ENCODE data around the gene SMIM13.

SMIM13 gene

DNA sequence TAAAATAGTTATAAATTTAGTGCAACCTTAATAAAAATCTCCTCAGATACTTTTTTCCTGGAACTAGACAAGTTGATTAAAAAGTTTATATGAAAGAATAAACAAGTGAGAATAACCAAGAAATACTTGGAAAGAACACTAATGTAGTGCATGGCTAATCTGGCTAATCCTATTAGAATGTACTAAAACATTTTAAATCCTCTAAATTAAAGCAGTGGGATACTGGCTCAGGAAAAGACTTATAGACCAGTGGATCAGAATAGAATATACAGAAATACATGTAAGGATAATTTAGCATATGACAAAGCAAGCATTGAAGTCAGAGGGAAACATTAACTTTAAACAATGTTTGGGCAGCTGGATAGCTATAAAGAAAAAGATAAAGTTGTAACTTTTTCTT lies 58.9 kb downstream of the SMIM13 start:
- TF ChIP-seq TAF1 (IDR thresholded peaks at IDR 0.05; ENCODE audit: borderline replicate concordance, insufficient read depth, low read length) (no peak), POLR2AphosphoS5 (IDR thresholded peaks at IDR 0.05; ENCODE audit: low read depth, low read length) (no peak), FOXP2 (optimal IDR thresholded peaks at IDR 0.05; ENCODE audit: borderline replicate concordance, extremely low read depth, extremely low read length, insufficient read depth) (no peak), SIN3A (IDR thresholded peaks at IDR 0.05; ENCODE audit: borderline replicate concordance, insufficient read depth, low read length) (no peak)
- TF ChIP-seq, protein P1, sequence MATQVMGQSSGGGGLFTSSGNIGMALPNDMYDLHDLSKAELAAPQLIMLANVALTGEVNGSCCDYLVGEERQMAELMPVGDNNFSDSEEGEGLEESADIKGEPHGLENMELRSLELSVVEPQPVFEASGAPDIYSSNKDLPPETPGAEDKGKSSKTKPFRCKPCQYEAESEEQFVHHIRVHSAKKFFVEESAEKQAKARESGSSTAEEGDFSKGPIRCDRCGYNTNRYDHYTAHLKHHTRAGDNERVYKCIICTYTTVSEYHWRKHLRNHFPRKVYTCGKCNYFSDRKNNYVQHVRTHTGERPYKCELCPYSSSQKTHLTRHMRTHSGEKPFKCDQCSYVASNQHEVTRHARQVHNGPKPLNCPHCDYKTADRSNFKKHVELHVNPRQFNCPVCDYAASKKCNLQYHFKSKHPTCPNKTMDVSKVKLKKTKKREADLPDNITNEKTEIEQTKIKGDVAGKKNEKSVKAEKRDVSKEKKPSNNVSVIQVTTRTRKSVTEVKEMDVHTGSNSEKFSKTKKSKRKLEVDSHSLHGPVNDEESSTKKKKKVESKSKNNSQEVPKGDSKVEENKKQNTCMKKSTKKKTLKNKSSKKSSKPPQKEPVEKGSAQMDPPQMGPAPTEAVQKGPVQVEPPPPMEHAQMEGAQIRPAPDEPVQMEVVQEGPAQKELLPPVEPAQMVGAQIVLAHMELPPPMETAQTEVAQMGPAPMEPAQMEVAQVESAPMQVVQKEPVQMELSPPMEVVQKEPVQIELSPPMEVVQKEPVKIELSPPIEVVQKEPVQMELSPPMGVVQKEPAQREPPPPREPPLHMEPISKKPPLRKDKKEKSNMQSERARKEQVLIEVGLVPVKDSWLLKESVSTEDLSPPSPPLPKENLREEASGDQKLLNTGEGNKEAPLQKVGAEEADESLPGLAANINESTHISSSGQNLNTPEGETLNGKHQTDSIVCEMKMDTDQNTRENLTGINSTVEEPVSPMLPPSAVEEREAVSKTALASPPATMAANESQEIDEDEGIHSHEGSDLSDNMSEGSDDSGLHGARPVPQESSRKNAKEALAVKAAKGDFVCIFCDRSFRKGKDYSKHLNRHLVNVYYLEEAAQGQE (IDR thresholded peaks at IDR 0.05; ENCODE audit: insufficient read depth in 1 of 2, low read depth in 2 of 2, low read length in 2 of 2), result no peak

DNA sequence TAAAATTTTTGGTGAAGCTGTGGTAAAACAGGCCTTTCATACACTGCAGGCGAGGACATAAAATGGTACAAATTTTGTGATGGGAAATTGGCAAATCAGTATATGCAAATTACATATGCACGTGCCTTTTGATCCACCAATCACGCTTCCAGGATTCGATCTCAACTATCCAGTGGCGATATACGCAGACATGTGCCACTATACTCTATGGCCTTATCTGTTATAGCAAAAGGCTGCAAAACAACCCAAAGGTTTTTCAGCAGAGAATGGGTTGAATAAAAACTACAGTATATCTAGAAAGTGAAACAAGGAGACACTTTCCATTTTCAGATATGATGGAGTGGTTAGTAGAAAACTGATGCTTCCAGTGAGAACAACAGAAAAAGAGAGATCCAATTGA lies 59.8 kb downstream of the SMIM13 start:
- no peak for TF ChIP-seq POLR2AphosphoS5 (IDR thresholded peaks at IDR 0.05; ENCODE audit: low read depth, low read length)

DNA sequence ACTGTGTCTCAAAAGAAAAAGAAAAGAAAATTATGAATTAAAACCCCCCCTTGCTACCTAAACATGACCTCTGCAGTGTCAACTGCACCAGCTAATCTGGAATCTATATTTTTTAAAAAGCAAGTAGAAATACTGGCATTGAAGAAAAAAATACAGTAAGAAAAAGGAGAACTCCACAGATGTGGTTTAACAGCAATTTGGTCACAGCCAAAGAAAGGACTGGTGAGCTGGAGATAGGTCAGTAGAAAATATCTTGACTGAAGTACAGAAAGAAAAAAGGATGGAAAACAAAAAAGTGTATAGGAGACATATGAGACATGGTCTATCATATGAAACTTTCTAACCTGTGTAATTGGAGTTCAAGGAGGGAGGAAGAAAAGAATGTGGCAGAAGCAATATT lies 62.0 kb downstream of the SMIM13 start:
- no peak for TF ChIP-seq POLR2AphosphoS5 (IDR thresholded peaks at IDR 0.05; ENCODE audit: low read depth, low read length)
- TF ChIP-seq FOXP2 (optimal IDR thresholded peaks at IDR 0.05; ENCODE audit: borderline replicate concordance, extremely low read depth, extremely low read length, insufficient read depth), result no peak
- no peak for TF ChIP-seq SIN3A (IDR thresholded peaks at IDR 0.05; ENCODE audit: borderline replicate concordance, insufficient read depth, low read length)
- TF ChIP-seq, protein P1 (IDR thresholded peaks at IDR 0.05; ENCODE audit: insufficient read depth in 1 of 2, low read depth in 2 of 2, low read length in 2 of 2), result no peak
- TF ChIP-seq TAF1 (IDR thresholded peaks at IDR 0.05; ENCODE audit: borderline replicate concordance, insufficient read depth, low read length), result no peak

DNA sequence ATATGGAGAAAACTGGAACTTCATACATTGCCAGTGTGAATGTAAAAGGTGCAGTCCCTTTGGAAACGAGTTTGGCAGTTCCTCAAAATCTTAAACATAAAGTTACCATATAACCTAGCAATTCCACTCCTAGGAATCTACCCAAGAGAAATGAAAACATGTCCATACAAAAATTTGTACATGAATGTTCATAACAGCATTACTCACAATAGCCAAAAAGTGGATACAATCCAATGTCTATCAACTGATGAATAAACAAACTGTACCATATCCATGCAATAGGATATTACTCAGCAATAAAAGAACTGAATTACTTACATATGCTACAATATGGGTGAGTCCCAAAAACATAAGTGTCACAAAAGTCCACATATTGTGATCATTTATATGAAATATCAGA lies 66.6 kb downstream of the SMIM13 start:
- TF ChIP-seq FOXP2 (optimal IDR thresholded peaks at IDR 0.05; ENCODE audit: borderline replicate concordance, extremely low read depth, extremely low read length, insufficient read depth) (no peak), POLR2AphosphoS5 (IDR thresholded peaks at IDR 0.05; ENCODE audit: low read depth, low read length) (no peak), SIN3A (IDR thresholded peaks at IDR 0.05; ENCODE audit: borderline replicate concordance, insufficient read depth, low read length) (no peak), TAF1 (IDR thresholded peaks at IDR 0.05; ENCODE audit: borderline replicate concordance, insufficient read depth, low read length) (no peak)
- TF ChIP-seq, protein P1 (IDR thresholded peaks at IDR 0.05; ENCODE audit: insufficient read depth in 1 of 2, low read depth in 2 of 2, low read length in 2 of 2), result no peak

DNA sequence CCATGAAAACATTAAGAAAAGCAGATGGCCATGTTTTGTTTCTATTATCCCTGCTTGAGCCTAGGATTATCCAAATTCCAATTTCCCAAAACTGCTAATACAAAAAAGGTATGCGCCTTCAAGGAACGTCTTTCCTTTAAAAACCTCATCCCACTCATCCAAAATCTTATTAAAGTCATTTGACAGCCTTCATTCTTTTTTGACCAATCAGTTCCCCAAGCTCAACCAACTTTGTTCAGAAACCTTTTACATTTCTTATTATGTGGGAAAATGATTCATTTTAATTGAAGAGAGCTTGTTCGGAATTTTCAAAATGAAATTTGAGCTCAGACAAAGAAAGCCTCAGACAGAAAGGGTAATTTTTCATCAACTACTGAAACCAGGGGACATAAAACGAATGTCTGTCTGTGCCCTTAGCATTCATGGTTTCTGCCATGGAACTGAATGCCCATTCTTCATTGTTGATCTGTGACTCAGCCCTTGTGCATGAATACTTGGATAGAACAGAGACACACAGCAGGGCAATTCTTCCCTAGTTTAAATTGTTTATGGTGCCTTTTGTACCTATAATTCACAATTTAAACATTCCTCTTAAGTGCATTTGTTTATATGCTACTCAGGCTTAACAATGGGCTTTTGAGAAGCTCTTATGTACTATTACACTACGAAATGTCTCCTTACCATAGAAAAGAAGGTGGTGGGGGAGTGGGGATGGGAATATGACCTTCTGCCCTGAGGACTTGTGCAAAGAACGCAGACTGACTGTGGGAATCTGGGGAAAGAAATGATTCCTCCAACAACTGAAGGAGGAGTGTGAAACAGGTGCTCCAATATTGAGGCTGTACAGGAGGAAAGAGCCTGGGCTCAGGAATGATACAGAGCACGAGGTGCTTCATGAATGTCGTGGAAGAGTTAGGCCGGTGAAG lies 67.7 kb downstream of the SMIM13 start:
- TF ChIP-seq POLR2AphosphoS5 (IDR thresholded peaks at IDR 0.05; ENCODE audit: low read depth, low read length), result no peak
- no peak for TF ChIP-seq FOXP2 (optimal IDR thresholded peaks at IDR 0.05; ENCODE audit: borderline replicate concordance, extremely low read depth, extremely low read length, insufficient read depth)
- TF ChIP-seq, protein P1 (IDR thresholded peaks at IDR 0.05; ENCODE audit: insufficient read depth in 1 of 2, low read depth in 2 of 2, low read length in 2 of 2), result no peak
- TF ChIP-seq SIN3A (IDR thresholded peaks at IDR 0.05; ENCODE audit: borderline replicate concordance, insufficient read depth, low read length), result no peak
- no peak for TF ChIP-seq TAF1 (IDR thresholded peaks at IDR 0.05; ENCODE audit: borderline replicate concordance, insufficient read depth, low read length)
